Trophoblast cell (in vitro differentiated cells and primary cell): ENCODE data around the gene WFDC13.
A peak's percentile ranks its signal among the peaks of the same experiment; 100 is the strongest.

Experiments used
- DNase-seq, 2 donors: peaks; one replicate each; pipeline ENCODE4 v3.0.0-alpha.2; 2016
- H2AFZ ChIP-seq: 2 replicates; pipeline ENCODE4 v1.6.1; 2013; ENCODE audit warnings: low read length, moderate library complexity, mild to moderate bottlenecking; ENCODE audit not compliant: insufficient read depth, poor library complexity
- H2AK5ac ChIP-seq: 2 replicates; pipeline ENCODE4 v1.6.1; 2013; ENCODE audit warnings: mild to moderate bottlenecking, low read length
- H2BK120ac ChIP-seq: 2 replicates; pipeline ENCODE4 v1.6.1; 2013; ENCODE audit warnings: low read length, mild to moderate bottlenecking, moderate library complexity; ENCODE audit not compliant: insufficient read depth, poor library complexity
- H2BK12ac ChIP-seq: 2 replicates; pipeline ENCODE4 v1.6.1; 2013; ENCODE audit warnings: mild to moderate bottlenecking, low read length, moderate library complexity
- H2BK5ac ChIP-seq: 2 replicates; pipeline ENCODE4 v1.6.1; 2013; ENCODE audit warnings: low read length, low read depth, moderate library complexity, mild to moderate bottlenecking; ENCODE audit not compliant: poor library complexity
- H3K14ac ChIP-seq: 2 replicates; pipeline ENCODE4 v1.6.1; 2013; ENCODE audit warnings: mild to moderate bottlenecking, low read length
- H3K18ac ChIP-seq: 2 replicates; pipeline ENCODE4 v1.6.1; 2013; ENCODE audit warnings: mild to moderate bottlenecking, low read length
- H3K23ac ChIP-seq: 2 replicates; pipeline ENCODE4 v1.6.1; 2013; ENCODE audit warnings: low read length
- H3K27ac ChIP-seq: 2 replicates; pipeline ENCODE4 v1.5.1; 2013; ENCODE audit warnings: low read depth, mild to moderate bottlenecking, inconsistent platforms, low read length, moderate library complexity
- H3K27me3 ChIP-seq: 2 replicates; pipeline ENCODE4 v1.6.1; 2013; ENCODE audit warnings: inconsistent platforms, mild to moderate bottlenecking, low read length, moderate library complexity; ENCODE audit not compliant: insufficient read depth
- H3K36me3 ChIP-seq, 2 experiments: 1 replicate in 1 of 2; 2 replicates in 1 of 2; pipeline ENCODE4 v1.6.1; 2013; ENCODE audit warnings: low read length in 2 of 2, mild to moderate bottlenecking in 2 of 2, moderate library complexity in 1 of 2; ENCODE audit not compliant: insufficient read depth in 2 of 2, control insufficient read depth in 1 of 2
- H3K4ac ChIP-seq: 2 replicates; pipeline ENCODE4 v1.6.1; 2013; ENCODE audit warnings: low read depth, mild to moderate bottlenecking, low read length, moderate library complexity
- H3K4me1 ChIP-seq, 2 experiments: 1 replicate in 1 of 2; 2 replicates in 1 of 2; pipeline ENCODE4 v1.6.1; 2013; ENCODE audit warnings: low read length in 2 of 2, mild to moderate bottlenecking in 2 of 2, moderate library complexity in 1 of 2; ENCODE audit not compliant: insufficient read depth in 2 of 2, control insufficient read depth in 1 of 2
- H3K4me2 ChIP-seq: 2 replicates; pipeline ENCODE4 v1.6.1; 2013; ENCODE audit warnings: inconsistent platforms, mild to moderate bottlenecking, low read length, moderate library complexity
- H3K4me3 ChIP-seq: 2 replicates; pipeline ENCODE4 v1.5.1; 2013; ENCODE audit warnings: mild to moderate bottlenecking, low read depth, low read length, inconsistent platforms
- H3K79me1 ChIP-seq: one replicate; pipeline ENCODE4 v1.6.1; 2013; ENCODE audit warnings: low read length
- H3K79me2 ChIP-seq: 2 replicates; pipeline ENCODE4 v1.6.1; 2013; ENCODE audit warnings: low read length, mild to moderate bottlenecking; ENCODE audit not compliant: control insufficient read depth, insufficient read depth, poor library complexity
- H3K9ac ChIP-seq: 2 replicates; pipeline ENCODE4 v1.6.1; 2013; ENCODE audit warnings: mild to moderate bottlenecking, low read length
- H3K9me3 ChIP-seq: 2 replicates; pipeline ENCODE4 v1.6.1; 2013; ENCODE audit warnings: low read depth, mild to moderate bottlenecking, control low read depth, inconsistent platforms, low read length; ENCODE audit not compliant: insufficient read depth
- H4K12ac ChIP-seq: 2 replicates; pipeline ENCODE4 v1.6.1; 2013; ENCODE audit warnings: low read depth, mild to moderate bottlenecking, low read length, moderate library complexity
- H4K8ac ChIP-seq: 2 replicates; pipeline ENCODE4 v1.6.1; 2013; ENCODE audit warnings: low read depth, mild to moderate bottlenecking, low read length, moderate library complexity
- H4K91ac ChIP-seq: one replicate; pipeline ENCODE4 v1.6.1; 2013; ENCODE audit warnings: low read depth, mild to moderate bottlenecking, low read length, moderate library complexity
- WGBS: extraction: QIAGEN DNeasy Blood & Tissue Kit; methylation state at CpG from one replicate; pipeline ENCODE4 v1.1.7; 2013; ENCODE audit warnings: missing lambda C conversion rate; ENCODE audit not compliant: insufficient read length, insufficient coverage; ENCODE audit errors: extremely low coverage; 5-methylcytosine and 5-hydroxymethylcytosine counted together

WFDC13 gene

DNA sequence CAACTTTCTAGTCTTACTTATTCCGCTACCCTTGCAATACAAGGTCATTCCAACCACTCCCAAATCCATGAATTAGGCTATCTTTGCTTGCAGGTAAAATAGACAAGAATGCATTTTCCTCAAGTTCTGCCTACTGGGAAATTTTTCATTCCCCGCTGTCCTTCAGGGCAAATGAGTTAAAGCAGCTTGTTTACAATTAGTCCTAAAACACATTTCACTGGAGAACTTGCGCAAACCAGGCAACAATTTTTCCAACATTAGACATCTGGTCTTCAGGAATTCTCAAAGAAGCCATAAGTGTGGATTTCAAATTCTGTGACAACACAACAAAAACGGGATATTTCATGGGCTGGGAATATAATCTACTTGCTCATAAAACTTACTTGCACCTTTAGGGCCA, 40.8 kb downstream of the WFDC13 start:
- H3K27me3 ChIP-seq: no peaks in the 10 kb centered on the region
- no peak overlapping the region for H4K8ac ChIP-seq
- no peaks in the 10 kb centered on the region for H3K79me1 ChIP-seq

DNA sequence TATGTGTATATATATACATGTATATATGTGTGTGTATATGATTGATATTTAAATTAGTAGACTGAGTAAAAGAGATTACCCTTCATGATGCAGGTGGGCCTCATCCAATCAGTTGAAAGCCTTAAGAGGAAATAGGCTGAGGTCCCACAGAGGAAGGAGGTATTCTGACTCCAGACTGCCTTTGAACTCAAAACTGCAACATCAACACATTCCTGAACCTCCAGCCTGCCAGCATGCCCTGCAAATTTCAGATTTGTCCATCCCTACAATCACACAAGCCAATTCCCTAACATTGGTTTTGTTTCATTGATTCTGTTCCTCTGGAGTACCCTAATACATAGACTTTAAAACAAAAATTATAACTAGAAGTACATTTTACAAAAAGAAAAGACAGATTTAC, 43.2 kb downstream of the WFDC13 start:
- Histone ChIP-seq H3K79me1 (no peaks in the 10 kb centered on the region), H2AK5ac (no peak overlapping the region), H3K4ac (no peak overlapping the region)

More for the DNA sequence above, 40.8 kb downstream of the WFDC13 start:
- Histone ChIP-seq H4K91ac (no peak overlapping the region), H2BK5ac (no peak overlapping the region), H3K36me3 (no peaks in the 10 kb centered on the region), H2AFZ (no peak overlapping the region), H3K23ac (no peak overlapping the region), H2BK120ac (no peak overlapping the region), H4K12ac (no peak overlapping the region), H2AK5ac (no peak overlapping the region), H3K79me2 (no peaks in the 10 kb centered on the region), H3K27ac (no peak overlapping the region), H3K9me3 (no peaks in the 10 kb centered on the region), H3K4ac (no peak overlapping the region), H2BK12ac (no peak overlapping the region), H3K14ac (no peak overlapping the region), H3K18ac (no peak overlapping the region), H3K9ac (no peak overlapping the region), H3K4me2 (no peak overlapping the region), H3K4me3 (no peak overlapping the region), H3K4me1 (no peaks in the 10 kb centered on the region)
- DNase-seq: peak; percentile 65 to 72
- WGBS: no CpG with 5 or more reads among the region's 4 CpGs

DNA sequence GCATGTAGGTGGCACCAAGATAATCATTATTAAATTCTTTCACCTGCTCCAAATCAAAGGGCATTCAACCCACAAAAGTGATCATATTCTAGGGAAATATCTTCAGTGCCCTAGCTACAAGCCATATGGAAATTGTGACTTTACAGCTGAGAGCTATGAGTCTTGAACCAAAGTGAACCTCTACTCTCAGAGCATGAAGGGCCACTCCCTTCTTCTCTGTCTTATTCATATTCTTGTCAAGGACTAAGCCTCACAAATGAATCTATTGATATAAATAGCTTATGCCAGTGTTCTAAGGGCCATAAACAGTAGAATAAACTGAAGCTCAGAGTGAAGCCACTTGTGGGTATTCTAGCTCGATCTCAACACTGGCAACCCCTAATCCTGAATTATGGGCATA, 49.9 kb downstream of the WFDC13 start:
- Histone ChIP-seq H3K14ac (no peak overlapping the region), H2BK12ac (no peak overlapping the region), H3K27me3 (no peaks in the 10 kb centered on the region), H3K4me3 (no peak overlapping the region), H2AFZ (no peak overlapping the region), H3K36me3 (no peaks in the 10 kb centered on the region), H3K27ac (no peak overlapping the region), H4K91ac (no peak overlapping the region), H2BK5ac (no peak overlapping the region), H4K8ac (no peak overlapping the region), H3K79me2 (no peaks in the 10 kb centered on the region), H3K23ac (no peak overlapping the region), H3K9me3 (no peaks in the 10 kb centered on the region), H3K9ac (no peak overlapping the region), H2BK120ac (no peak overlapping the region), H3K79me1 (no peaks in the 10 kb centered on the region), H3K4ac (no peak overlapping the region), H3K4me1 (no peaks in the 10 kb centered on the region), H2AK5ac (no peak overlapping the region), H4K12ac (no peak overlapping the region), H3K4me2 (no peak overlapping the region), H3K18ac (no peak overlapping the region)
- DNase-seq: no peak
- no CpG with 5 or more reads among the region's 1 CpG for WGBS

More for the DNA sequence above, 43.2 kb downstream of the WFDC13 start:
- no peak overlapping the region for H4K12ac ChIP-seq
- H3K27me3 ChIP-seq: no peaks in the 10 kb centered on the region
- no peak overlapping the region for H2BK12ac ChIP-seq
- no peak overlapping the region for H2AFZ ChIP-seq
- H3K9ac ChIP-seq: no peak overlapping the region
- H4K8ac ChIP-seq: no peak overlapping the region
- H3K4me1 ChIP-seq: no peaks in the 10 kb centered on the region
- H4K91ac ChIP-seq: no peak overlapping the region
- no peak overlapping the region for H3K18ac ChIP-seq
- H2BK5ac ChIP-seq: no peak overlapping the region
- no peaks in the 10 kb centered on the region for H3K36me3 ChIP-seq
- H2BK120ac ChIP-seq: no peak overlapping the region
- H3K9me3 ChIP-seq: no peaks in the 10 kb centered on the region
- no peak overlapping the region for H3K14ac ChIP-seq
- DNase-seq: no peak
- no peak overlapping the region for H3K23ac ChIP-seq
- H3K4me3 ChIP-seq: no peak overlapping the region
- H3K4me2 ChIP-seq: no peak overlapping the region
- H3K27ac ChIP-seq: no peak overlapping the region
- no peaks in the 10 kb centered on the region for H3K79me2 ChIP-seq

DNA sequence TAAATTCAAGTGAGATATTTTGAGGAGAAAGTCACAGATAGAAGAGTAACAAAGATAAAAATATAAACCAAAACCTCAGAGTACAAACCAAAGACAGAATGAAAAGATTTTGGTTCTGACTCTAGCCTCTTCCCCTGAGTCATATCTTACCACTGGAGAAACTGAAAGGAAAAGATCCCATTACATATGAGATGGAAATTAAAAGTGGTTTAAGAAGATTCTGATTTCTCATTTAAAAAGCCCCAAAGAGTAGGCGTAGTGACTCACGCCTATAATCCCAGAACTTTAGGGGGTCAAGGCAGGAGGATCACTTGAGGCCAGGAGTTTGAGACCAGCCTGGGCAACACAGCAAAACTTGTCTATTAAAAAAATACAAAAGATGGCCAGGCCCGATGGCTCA, 50.9 kb downstream of the WFDC13 start:
- H3K4ac ChIP-seq: no peak overlapping the region
- no peak overlapping the region for H3K9ac ChIP-seq
- H3K79me1 ChIP-seq: no peaks in the 10 kb centered on the region
- WGBS: no CpG with 5 or more reads among the region's 3 CpGs
- H4K8ac ChIP-seq: no peak overlapping the region
- no peaks in the 10 kb centered on the region for H3K27me3 ChIP-seq
- H2AK5ac ChIP-seq: no peak overlapping the region
- H3K36me3 ChIP-seq: no peaks in the 10 kb centered on the region
- no peak overlapping the region for H4K12ac ChIP-seq
- H3K4me3 ChIP-seq: no peak overlapping the region
- no peak overlapping the region for H2BK5ac ChIP-seq
- no peak overlapping the region for H2BK12ac ChIP-seq
- no peak overlapping the region for H3K4me2 ChIP-seq
- no peaks in the 10 kb centered on the region for H3K9me3 ChIP-seq
- no peak overlapping the region for H3K18ac ChIP-seq
- H2BK120ac ChIP-seq: no peak overlapping the region
- no peak overlapping the region for H3K14ac ChIP-seq
- H4K91ac ChIP-seq: no peak overlapping the region
- no peaks in the 10 kb centered on the region for H3K4me1 ChIP-seq
- no peak for DNase-seq
- H2AFZ ChIP-seq: no peak overlapping the region
- no peaks in the 10 kb centered on the region for H3K79me2 ChIP-seq
- H3K23ac ChIP-seq: no peak overlapping the region
- no peak overlapping the region for H3K27ac ChIP-seq
